Fibroblast of the aortic adventitia (primary cell): ENCODE data around the gene SUCLG1. TPM values are rescaled to one million over a fixed set of nuclear protein-coding genes. Genes with fewer than 3 reads are reported as not detected.

ENCODE experiments used
- DNase-seq: peaks from one replicate; pipeline ENCODE4 v3.0.0-alpha.2; 2010; ENCODE audit warnings: low read depth
- H3K4me3 ChIP-seq: 2 replicates; pipeline ENCODE4 v1.5.1; 2011; ENCODE audit warnings: low read depth, mild to moderate bottlenecking, control low read depth, low read length, moderate library complexity
- CTCF ChIP-seq: IDR thresholded peaks from 2 replicates; pipeline ENCODE4 v1.5.1; 2011; ENCODE audit warnings: mild to moderate bottlenecking, low read length, control low read depth, inconsistent platforms; ENCODE audit not compliant: insufficient read depth
- total RNA-seq: library from RNA; depleted of rRNA; stranded (reverse); fragments of >200 nt; gene quantifications from 2 replicates; pipeline ENCODE4 v1.2.3, GENCODE V29; 2012; ENCODE audit warnings: low replicate concordance

Gene SUCLG1
- total RNA-seq, 1 donor = 44.9 TPM

GRCh38 chr2:84388133-84388532 lies 70.9 kb downstream of the SUCLG1 start:
- no peak overlapping the region for H3K4me3 ChIP-seq
- TF ChIP-seq CTCF = no peak
- peak; percentile 10 for DNase-seq

GRCh38 chr2:84386336-84387040 lies 72.6 kb downstream of the SUCLG1 start:
- no peak overlapping the region for H3K4me3 ChIP-seq
- DNase-seq = no peak
- TF ChIP-seq CTCF = no peak

DNA sequence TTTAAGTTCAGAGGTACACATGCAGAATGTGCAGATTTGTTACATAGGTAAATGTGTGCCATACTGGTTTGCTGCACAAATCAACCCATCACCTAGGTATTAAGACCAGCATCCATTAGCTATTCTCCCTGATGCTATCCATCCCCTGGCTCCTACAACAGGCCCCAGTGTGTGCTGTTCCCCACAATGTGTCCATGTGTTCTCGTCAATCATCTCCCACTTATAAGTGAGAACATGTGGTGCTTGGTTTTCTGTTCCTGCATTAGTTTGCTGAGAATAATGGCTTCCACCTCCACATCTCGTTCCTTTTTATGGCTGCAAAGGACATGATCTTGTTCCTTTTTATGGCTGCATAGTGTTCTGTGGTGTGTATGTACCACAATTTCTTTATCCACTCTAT lies 75.8 kb downstream of the SUCLG1 start:
- H3K4me3 ChIP-seq = no peak overlapping the region
- DNase-seq = no peak
- no peak for TF ChIP-seq CTCF

DNA sequence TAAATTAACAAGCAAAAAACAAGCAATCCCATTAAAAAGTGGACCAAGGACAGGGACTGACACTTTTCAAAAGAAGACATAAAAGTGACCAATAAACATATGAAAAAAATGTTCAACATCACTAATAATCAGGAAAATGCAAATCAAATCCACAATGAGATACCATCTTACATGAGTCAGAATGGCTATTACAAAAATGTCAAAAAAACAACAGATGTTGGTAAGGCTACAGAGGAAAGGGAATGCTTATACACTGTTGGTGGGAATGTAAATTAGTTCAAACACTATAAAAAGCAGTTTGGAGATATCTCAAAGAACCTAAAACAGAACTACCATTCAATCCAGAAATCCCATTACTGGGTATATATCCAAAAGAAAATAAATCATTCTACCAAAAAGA lies 78.2 kb downstream of the SUCLG1 start:
- H3K4me3 ChIP-seq = no peak overlapping the region
- no peak for DNase-seq
- no peak for TF ChIP-seq CTCF

- TF ChIP-seq CTCF = no peak
- H3K4me3 ChIP-seq = no peak overlapping the region
- DNase-seq = no peak
These were observed 80.1 kb downstream of the SUCLG1 start for GRCh38 chr2:84378960-84379359.

DNA sequence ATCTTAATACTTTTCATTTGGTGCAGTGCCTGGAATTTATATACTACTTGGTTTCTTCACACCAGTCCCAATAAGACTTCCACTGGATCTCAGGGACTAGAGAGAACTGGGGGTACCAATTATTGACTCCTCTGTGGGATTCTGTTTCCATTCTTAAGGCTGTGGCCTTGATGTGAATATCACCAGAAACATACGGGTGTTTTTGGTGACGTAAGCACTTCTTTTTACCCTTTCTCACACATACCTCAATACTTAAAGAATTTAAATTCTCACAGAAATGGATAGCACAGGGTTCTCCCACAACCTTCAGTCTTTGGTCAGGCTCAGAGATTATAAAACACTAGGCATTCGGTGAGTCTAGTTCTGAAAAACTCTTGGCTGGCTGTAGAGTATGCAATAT lies 84.1 kb downstream of the SUCLG1 start:
- no peak for DNase-seq
- H3K4me3 ChIP-seq = no peak overlapping the region
- no peak for TF ChIP-seq CTCF

- H3K4me3 ChIP-seq = no peak overlapping the region
- no peak for TF ChIP-seq CTCF
- DNase-seq = no peak
These were observed 85.2 kb downstream of the SUCLG1 start for GRCh38 chr2:84373866-84374265.
